K562 (cell line): ENCODE measurements around the gene OR5K1. TPM values are rescaled to one million over a fixed set of nuclear protein-coding genes. Genes with fewer than 3 reads are reported as not detected.

Experiments used
- ARID4B ChIP-seq: sonication (generic); formaldehyde crosslinking; IDR thresholded peaks from 2 replicates; pipeline ENCODE4 v1.8.0; 2022; ENCODE audit warnings: mild to moderate bottlenecking, missing genetic modification reagents
- C11orf30 ChIP-seq: fragments of 450-650 bp; IDR thresholded peaks from 2 replicates; pipeline ENCODE4 v1.6.1; 2016; ENCODE audit warnings: low read depth, mild to moderate bottlenecking
- FOSL1 ChIP-seq: fragments of 200-800 bp; sonication (Bioruptor generic); conservative IDR thresholded peaks from 2 replicates; pipeline ENCODE4 v1.6.1; 2016; ENCODE audit warnings: missing genetic modification characterization, missing compliant biosample characterization
- FOXK2 ChIP-seq, 2 experiments: fragments of 450-650 bp; IDR thresholded peaks in 1 of 2; conservative IDR thresholded peaks in 1 of 2; 2 replicates each; pipeline ENCODE4 v1.6.1; 2016; ENCODE audit warnings: low read depth in 2 of 2, mild to moderate bottlenecking in 1 of 2
- HSF4 ChIP-seq: fragments of 250-450 bp; sonication (Bioruptor Pico); IDR thresholded peaks from 2 replicates; pipeline ENCODE4 v2.1.2; 2022; ENCODE audit warnings: mild to moderate bottlenecking, moderate library complexity, borderline replicate concordance
- JUNB ChIP-seq: fragments of 450-650 bp; formaldehyde crosslinking; conservative IDR thresholded peaks from 2 replicates; pipeline ENCODE4 v1.4.0; 2020; ENCODE audit warnings: mild to moderate bottlenecking
- MAFG ChIP-seq: fragments of 450-650 bp; conservative IDR thresholded peaks from 2 replicates; pipeline ENCODE4 v1.6.1; 2016; ENCODE audit warnings: missing genetic modification characterization, missing compliant biosample characterization
- POU5F1 ChIP-seq: fragments of 150-350 bp; IDR thresholded peaks from 2 replicates; pipeline ENCODE4 v1.6.1; 2014; ENCODE audit warnings: borderline replicate concordance, low read length, low read depth, mild to moderate bottlenecking; ENCODE audit not compliant: partially characterized antibody
- RAD21 ChIP-seq, 2 experiments: fragments of 250-450 bp in 1 of 2; fragments of 450-650 bp in 1 of 2; sonication (Bioruptor Pico) in 1 of 2; formaldehyde crosslinking in 1 of 2; IDR thresholded peaks in 1 of 2; conservative IDR thresholded peaks in 1 of 2; 2 replicates each; pipeline versions ENCODE4 v1.4.0 to v1.8.0; 2020 to 2022; ENCODE audit warnings: mild to moderate bottlenecking in 2 of 2, moderate library complexity in 1 of 2
- RB1 ChIP-seq: fragments of 450-650 bp; IDR thresholded peaks from 2 replicates; pipeline ENCODE4 v1.6.1; 2017; ENCODE audit warnings: low read depth, mild to moderate bottlenecking
- SMAD4 ChIP-seq: fragments of 250-450 bp; sonication (Bioruptor Pico); conservative IDR thresholded peaks from 2 replicates; pipeline ENCODE4 v1.8.0; 2021; ENCODE audit warnings: inconsistent platforms, mild to moderate bottlenecking, moderate library complexity
- ZNF449 ChIP-seq: fragments of 250-450 bp; sonication (Bioruptor Pico); IDR thresholded peaks from 2 replicates; pipeline ENCODE4 v1.8.0; 2022; ENCODE audit warnings: moderate library complexity, mild to moderate bottlenecking, inconsistent platforms
- ZNF79 ChIP-seq: fragments of 250-450 bp; sonication (Bioruptor Pico); IDR thresholded peaks from 2 replicates; pipeline ENCODE4 v1.4.0; 2020; ENCODE audit warnings: low read depth, mild to moderate bottlenecking, moderate library complexity
- polyA plus RNA-seq, 8 experiments: library from polyadenylated mRNA; depleted of rRNA in 4 of 8; stranded (reverse) in 5 of 8; unstranded in 3 of 8; fragments of >200 nt; fragmentation: Nextera tagmentation in 2 of 8; fragmentation: Illumina TruSeq in 1 of 8; extraction: Ambion mirVana in 2 of 8; extraction: Trizol in 1 of 8; gene quantifications; 2 replicates each; pipeline versions ENCODE4 v1.2.1 to v1.2.3, GENCODE V29; 2011 to 2014; ENCODE audit warnings: inconsistent platforms in 1 of 8, missing spikeins in 1 of 8
- total RNA-seq, 7 experiments: library from RNA; depleted of rRNA in 6 of 7; stranded (reverse); fragments of >200 nt in 6 of 7; fragmentation: Illumina TruSeq in 2 of 7; extraction: Trizol in 2 of 7; gene quantifications; 2 replicates each; pipeline versions ENCODE4 v1.2.1 to v1.2.3, GENCODE V29; 2011 to 2021; ENCODE audit warnings: low replicate concordance in 1 of 7
- TF ChIP-seq, protein P1 (sequence below), 3 experiments: IDR thresholded peaks in 2 of 3; conservative IDR thresholded peaks in 1 of 3; 2 replicates each; pipeline ENCODE4 v1.5.1; 2011 to 2012; ENCODE audit warnings: low read length in 3 of 3, mild to moderate bottlenecking in 3 of 3, control low read depth in 2 of 3, improper control_type of control experiment in 1 of 3, inconsistent platforms in 1 of 3, low read depth in 1 of 3, mixed read lengths in 1 of 3, moderate library complexity in 1 of 3; ENCODE audit not compliant: insufficient read depth in 2 of 3
- TF ChIP-seq, protein P2 (sequence below), 2 experiments: IDR thresholded peaks in 1 of 2; conservative IDR thresholded peaks in 1 of 2; 2 replicates each; pipeline ENCODE4 v1.6.1; 2016; ENCODE audit warnings: low read depth in 2 of 2, mild to moderate bottlenecking in 1 of 2, missing compliant biosample characterization in 1 of 2, missing genetic modification characterization in 1 of 2, moderate library complexity in 1 of 2

Gene OR5K1
- total and polyA plus RNA-seq, 9 of the 15 experiments (the other 6 are each of a cell fraction or from before 2014, with no cell fraction given) = not detected

DNA sequence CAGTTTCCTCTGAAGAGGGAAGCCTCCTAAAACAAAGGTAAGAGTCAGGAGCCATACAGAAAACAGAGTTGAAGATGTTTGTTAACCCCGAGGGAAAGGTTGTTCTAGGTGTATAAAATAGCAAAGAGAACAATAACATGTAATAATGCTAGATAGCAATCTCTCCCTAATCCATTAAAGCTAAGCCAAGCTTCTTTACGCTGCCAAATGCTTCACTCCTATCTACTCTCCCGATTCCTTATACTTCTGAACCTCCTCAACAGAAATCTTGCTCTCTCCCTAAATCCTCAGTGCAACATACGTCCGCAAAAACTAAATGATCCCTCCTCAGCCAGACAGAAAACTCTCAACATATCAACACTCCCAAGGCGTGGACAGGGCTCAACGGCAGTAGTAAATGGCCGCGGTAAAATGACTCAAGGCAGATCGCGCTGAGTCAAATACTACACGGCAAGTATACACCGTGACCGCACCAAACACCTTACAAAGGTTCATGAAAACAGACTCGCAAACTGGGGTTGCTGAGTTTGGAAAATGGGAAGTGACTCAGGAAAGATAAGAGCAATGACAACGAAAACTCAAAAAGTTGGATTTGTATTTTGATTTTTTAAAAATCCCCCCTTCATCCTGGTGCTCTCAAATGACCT is 59.0 kb downstream of the OR5K1 start (continued):
- TF ChIP-seq, protein P1, sequence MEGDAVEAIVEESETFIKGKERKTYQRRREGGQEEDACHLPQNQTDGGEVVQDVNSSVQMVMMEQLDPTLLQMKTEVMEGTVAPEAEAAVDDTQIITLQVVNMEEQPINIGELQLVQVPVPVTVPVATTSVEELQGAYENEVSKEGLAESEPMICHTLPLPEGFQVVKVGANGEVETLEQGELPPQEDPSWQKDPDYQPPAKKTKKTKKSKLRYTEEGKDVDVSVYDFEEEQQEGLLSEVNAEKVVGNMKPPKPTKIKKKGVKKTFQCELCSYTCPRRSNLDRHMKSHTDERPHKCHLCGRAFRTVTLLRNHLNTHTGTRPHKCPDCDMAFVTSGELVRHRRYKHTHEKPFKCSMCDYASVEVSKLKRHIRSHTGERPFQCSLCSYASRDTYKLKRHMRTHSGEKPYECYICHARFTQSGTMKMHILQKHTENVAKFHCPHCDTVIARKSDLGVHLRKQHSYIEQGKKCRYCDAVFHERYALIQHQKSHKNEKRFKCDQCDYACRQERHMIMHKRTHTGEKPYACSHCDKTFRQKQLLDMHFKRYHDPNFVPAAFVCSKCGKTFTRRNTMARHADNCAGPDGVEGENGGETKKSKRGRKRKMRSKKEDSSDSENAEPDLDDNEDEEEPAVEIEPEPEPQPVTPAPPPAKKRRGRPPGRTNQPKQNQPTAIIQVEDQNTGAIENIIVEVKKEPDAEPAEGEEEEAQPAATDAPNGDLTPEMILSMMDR (IDR thresholded peaks at IDR 0.05 in 2 of 3, conservative IDR thresholded peaks at IDR 0.05 in 1 of 3; ENCODE audit: insufficient read depth in 2 of 3, low read depth in 1 of 3, low read length in 3 of 3) = no peak
- TF ChIP-seq, protein P2, sequence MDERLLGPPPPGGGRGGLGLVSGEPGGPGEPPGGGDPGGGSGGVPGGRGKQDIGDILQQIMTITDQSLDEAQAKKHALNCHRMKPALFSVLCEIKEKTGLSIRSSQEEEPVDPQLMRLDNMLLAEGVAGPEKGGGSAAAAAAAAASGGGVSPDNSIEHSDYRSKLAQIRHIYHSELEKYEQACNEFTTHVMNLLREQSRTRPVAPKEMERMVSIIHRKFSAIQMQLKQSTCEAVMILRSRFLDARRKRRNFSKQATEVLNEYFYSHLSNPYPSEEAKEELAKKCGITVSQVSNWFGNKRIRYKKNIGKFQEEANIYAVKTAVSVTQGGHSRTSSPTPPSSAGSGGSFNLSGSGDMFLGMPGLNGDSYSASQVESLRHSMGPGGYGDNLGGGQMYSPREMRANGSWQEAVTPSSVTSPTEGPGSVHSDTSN (CRISPR knock-in tag; IDR thresholded peaks at IDR 0.05; ENCODE audit: low read depth) = no peak
- TF ChIP-seq, protein P2 (tag; conservative IDR thresholded peaks at IDR 0.05; ENCODE audit: low read depth) = no peak
- TF ChIP-seq C11orf30 = 0 out of 2 replicates have a peak, but pooled peaks have one; percentile 40
- no peak for TF ChIP-seq RAD21 (CRISPR knock-in tag; conservative IDR thresholded peaks at IDR 0.05 in 1 of 2, IDR thresholded peaks at IDR 0.05 in 1 of 2)
- TF ChIP-seq MAFG = peak; percentile 28; the same call in 1 of the 2 replicates
- peak; percentile 70; the same call in 1 of the 2 replicates for TF ChIP-seq ARID4B (CRISPR knock-in tag)
- TF ChIP-seq JUNB = no peak
- TF ChIP-seq ZNF449 (CRISPR knock-in tag) = no peak
- peak in 1 of 2 experiments; percentile 50; a peak in 2 of 4 replicates for TF ChIP-seq FOXK2 (conservative IDR thresholded peaks at IDR 0.05 in 1 of 2, IDR thresholded peaks at IDR 0.05 in 1 of 2; ENCODE audit: low read depth in 2 of 2)
- no peak for TF ChIP-seq RB1
- TF ChIP-seq FOSL1 (tag) = peak; percentile 60; the same call in 1 of the 2 replicates
- no peak for TF ChIP-seq POU5F1
- TF ChIP-seq SMAD4 (CRISPR knock-in tag) = no peak
- no peak for TF ChIP-seq HSF4 (CRISPR knock-in tag)
- no peak for TF ChIP-seq ZNF79 (CRISPR knock-in tag)
